Progenitor cell of endocrine pancreas (in vitro differentiated cells): ENCODE measurements around the gene COBL. TPM values are rescaled to one million over a fixed set of nuclear protein-coding genes. Genes with fewer than 3 reads are reported as not detected.

ENCODE experiments used
- DNase-seq: peaks from one replicate; pipeline ENCODE4 v3.0.0; 2021; ENCODE audit warnings: low spot score; ENCODE audit not compliant: unreplicated experiment
- H3K27ac Mint-ChIP-seq: 2 replicates; pipeline ENCODE4 v1.8.0; 2021; ENCODE audit warnings: mild to moderate bottlenecking, moderate library complexity, mixed read lengths
- H3K27me3 Mint-ChIP-seq: 2 replicates; pipeline ENCODE4 v1.8.0; 2021; ENCODE audit warnings: mixed read lengths
- H3K36me3 Mint-ChIP-seq: 2 replicates; pipeline ENCODE4 v1.8.0; 2022; ENCODE audit warnings: mixed read lengths; ENCODE audit not compliant: insufficient read depth
- H3K4me1 Mint-ChIP-seq: 2 replicates; pipeline ENCODE4 v1.8.0; 2021; ENCODE audit warnings: low read depth, mixed read lengths
- H3K4me3 Mint-ChIP-seq: 2 replicates; pipeline ENCODE4 v1.8.0; 2021; ENCODE audit warnings: low read depth, mild to moderate bottlenecking, moderate library complexity, mixed read lengths
- H3K9me3 Mint-ChIP-seq: 2 replicates; pipeline ENCODE4 v1.8.0; 2021; ENCODE audit warnings: low read depth, mixed read lengths
- CTCF ChIP-seq: fragments of 200-600 bp; sonication (generic); IDR thresholded peaks from one replicate; pipeline ENCODE4 v1.5.0; 2021; ENCODE audit warnings: antibody characterized with exemption, mild to moderate bottlenecking; ENCODE audit not compliant: unreplicated experiment
- total RNA-seq: library from RNA; stranded (reverse); gene quantifications from 2 replicates; pipeline ENCODE4 v1.2.1, GENCODE V29; 2021

The COBL gene
- total RNA-seq, 1 donor from 2014 or later, result 21.3 TPM

- Mint-ChIP-seq H3K4me3 (no peak overlapping the region), H3K9me3 (no peaks in the 10 kb centered on the region), H3K36me3 (no peaks in the 10 kb centered on the region), H3K27me3 (no peaks in the 10 kb centered on the region), H3K4me1 (peaks cover 30% of the 10 kb centered on the region), H3K27ac (no peak overlapping the region)
- no peak for DNase-seq
- TF ChIP-seq CTCF, result no peak
Measured at GRCh38 chr7:51239691-51240090, 76.9 kb downstream of the COBL start.

GRCh38 chr7:51238981-51239495 is 77.6 kb downstream of the COBL start:
- no peak for DNase-seq
- H3K27ac Mint-ChIP-seq, result no peak overlapping the region
- no peaks in the 10 kb centered on the region for H3K36me3 Mint-ChIP-seq
- H3K27me3 Mint-ChIP-seq, result no peaks in the 10 kb centered on the region
- peaks cover 35% of the 10 kb centered on the region for H3K4me1 Mint-ChIP-seq
- TF ChIP-seq CTCF, result no peak
- no peak overlapping the region for H3K4me3 Mint-ChIP-seq
- no peaks in the 10 kb centered on the region for H3K9me3 Mint-ChIP-seq

GRCh38 chr7:51237446-51238133 is 79.0 kb downstream of the COBL start:
- no peak for TF ChIP-seq CTCF
- no peaks in the 10 kb centered on the region for H3K27me3 Mint-ChIP-seq

GRCh38 chr7:51236470-51237132 is 80.0 kb downstream of the COBL start:
- no peak overlapping the region for H3K4me3 Mint-ChIP-seq
- H3K27me3 Mint-ChIP-seq, result no peaks in the 10 kb centered on the region
- TF ChIP-seq CTCF, result no peak
- H3K4me1 Mint-ChIP-seq, result peaks cover 47% of the 10 kb centered on the region
- no peak overlapping the region for H3K27ac Mint-ChIP-seq
- H3K9me3 Mint-ChIP-seq, result no peaks in the 10 kb centered on the region
- H3K36me3 Mint-ChIP-seq, result no peaks in the 10 kb centered on the region
- DNase-seq, result no peak

More at GRCh38 chr7:51237446-51238133, 79.0 kb downstream of the COBL start:
- no peak for DNase-seq
- H3K4me1 Mint-ChIP-seq, result peaks cover 48% of the 10 kb centered on the region
- H3K27ac Mint-ChIP-seq, result no peak overlapping the region
- no peaks in the 10 kb centered on the region for H3K9me3 Mint-ChIP-seq
- no peak overlapping the region for H3K4me3 Mint-ChIP-seq
- H3K36me3 Mint-ChIP-seq, result no peaks in the 10 kb centered on the region

GRCh38 chr7:51235593-51236313 is 80.9 kb downstream of the COBL start:
- Mint-ChIP-seq H3K4me1 (peaks cover 47% of the 10 kb centered on the region), H3K4me3 (no peak overlapping the region), H3K27ac (no peak overlapping the region), H3K27me3 (peaks cover under 1% of the 10 kb centered on the region), H3K36me3 (no peaks in the 10 kb centered on the region), H3K9me3 (no peaks in the 10 kb centered on the region)
- DNase-seq, result no peak
- TF ChIP-seq CTCF, result no peak
